Skeletal muscle tissue (tissue), 4 donors: ENCODE data around the gene CUZD1. TPM values are rescaled to one million over a fixed set of nuclear protein-coding genes. Genes with fewer than 3 reads are reported as not detected.

Source experiments
- H3K27ac ChIP-seq: one replicate; pipeline ENCODE4 v1.7.0; 2013; ENCODE audit warnings: mild to moderate bottlenecking, low read depth, low read length, inconsistent platforms
- H3K27me3 ChIP-seq, 3 donors: one replicate each; pipeline ENCODE4 v1.7.0; 2013; ENCODE audit warnings: low read length in 3 of 3; ENCODE audit not compliant: control insufficient read depth in 3 of 3, insufficient read depth in 3 of 3
- H3K36me3 ChIP-seq, 3 donors: one replicate each; pipeline ENCODE4 v1.7.0; 2013; ENCODE audit warnings: low read length in 3 of 3; ENCODE audit not compliant: control insufficient read depth in 3 of 3, insufficient read depth in 3 of 3
- H3K4me1 ChIP-seq, 3 donors: one replicate each; pipeline ENCODE4 v1.7.0; 2013; ENCODE audit warnings: low read length in 3 of 3, mild to moderate bottlenecking in 3 of 3; ENCODE audit not compliant: control insufficient read depth in 3 of 3, insufficient read depth in 3 of 3
- H3K4me3 ChIP-seq, 3 donors: one replicate each; pipeline ENCODE4 v1.7.0; 2013; ENCODE audit warnings: low read length in 3 of 3
- H3K9ac ChIP-seq, 3 donors: one replicate each; pipeline ENCODE4 v1.7.0; 2013; ENCODE audit warnings: low read length in 3 of 3, mild to moderate bottlenecking in 3 of 3, moderate library complexity in 2 of 3, low read depth in 1 of 3
- H3K9me3 ChIP-seq, 3 donors: one replicate each; pipeline ENCODE4 v1.7.0; 2013; ENCODE audit warnings: low read length in 3 of 3; ENCODE audit not compliant: control insufficient read depth in 3 of 3
- total RNA-seq: library from RNA; depleted of rRNA; stranded (reverse); fragments of >200 nt; gene quantifications from one replicate; pipeline ENCODE4 v1.2.3, GENCODE V29; 2014
- donor health status: Osteomylitis.

Gene CUZD1, protein sequence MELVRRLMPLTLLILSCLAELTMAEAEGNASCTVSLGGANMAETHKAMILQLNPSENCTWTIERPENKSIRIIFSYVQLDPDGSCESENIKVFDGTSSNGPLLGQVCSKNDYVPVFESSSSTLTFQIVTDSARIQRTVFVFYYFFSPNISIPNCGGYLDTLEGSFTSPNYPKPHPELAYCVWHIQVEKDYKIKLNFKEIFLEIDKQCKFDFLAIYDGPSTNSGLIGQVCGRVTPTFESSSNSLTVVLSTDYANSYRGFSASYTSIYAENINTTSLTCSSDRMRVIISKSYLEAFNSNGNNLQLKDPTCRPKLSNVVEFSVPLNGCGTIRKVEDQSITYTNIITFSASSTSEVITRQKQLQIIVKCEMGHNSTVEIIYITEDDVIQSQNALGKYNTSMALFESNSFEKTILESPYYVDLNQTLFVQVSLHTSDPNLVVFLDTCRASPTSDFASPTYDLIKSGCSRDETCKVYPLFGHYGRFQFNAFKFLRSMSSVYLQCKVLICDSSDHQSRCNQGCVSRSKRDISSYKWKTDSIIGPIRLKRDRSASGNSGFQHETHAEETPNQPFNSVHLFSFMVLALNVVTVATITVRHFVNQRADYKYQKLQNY
- 0.52 TPM for total RNA-seq

DNA sequence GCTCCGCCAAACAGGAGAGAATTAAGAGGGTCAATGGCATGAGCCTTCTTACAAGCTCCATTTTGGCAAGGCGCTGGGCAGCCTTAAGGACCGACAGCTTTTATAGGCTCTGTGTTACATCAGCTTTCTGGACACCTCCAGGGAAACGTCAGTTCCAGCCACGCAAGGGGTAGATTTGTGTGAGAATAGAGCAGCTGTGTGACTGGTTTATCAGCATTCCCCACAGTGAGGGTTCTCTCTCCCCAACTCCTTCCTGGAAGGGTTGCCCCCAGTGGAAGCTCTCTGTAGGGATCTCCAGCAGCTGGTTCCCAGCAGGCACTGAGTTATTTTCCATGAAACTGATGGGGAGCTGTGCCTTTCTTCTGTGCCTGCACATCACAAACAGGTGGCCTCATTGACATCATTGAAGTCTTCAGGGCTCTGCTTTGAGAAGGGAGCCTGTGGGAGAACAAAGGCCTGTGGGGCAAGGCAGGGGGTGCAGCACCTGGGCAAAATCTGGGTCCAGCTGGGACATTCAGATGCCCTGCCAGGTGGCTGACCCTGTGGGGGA is at the start of gene CUZD1:
Gene CUZD1 (minus strand): TSS at position 75 of the 550 bp plus-strand sequence. CDS start 14 bp downstream, at position 61.
- Histone ChIP-seq H3K4me3 (no peak within 1 kb of the TSS), H3K27ac (no peak within 1 kb of the TSS), H3K27me3 (no peaks in the 10 kb centered on the region), H3K9me3 (no peaks in the 10 kb centered on the region), H3K9ac (no peak within 1 kb of the TSS), H3K4me1 (peaks cover 0 to 6% (median 3%) of the 10 kb centered on the region in 3 donors), H3K36me3 (no peaks in the 10 kb centered on the region)

DNA sequence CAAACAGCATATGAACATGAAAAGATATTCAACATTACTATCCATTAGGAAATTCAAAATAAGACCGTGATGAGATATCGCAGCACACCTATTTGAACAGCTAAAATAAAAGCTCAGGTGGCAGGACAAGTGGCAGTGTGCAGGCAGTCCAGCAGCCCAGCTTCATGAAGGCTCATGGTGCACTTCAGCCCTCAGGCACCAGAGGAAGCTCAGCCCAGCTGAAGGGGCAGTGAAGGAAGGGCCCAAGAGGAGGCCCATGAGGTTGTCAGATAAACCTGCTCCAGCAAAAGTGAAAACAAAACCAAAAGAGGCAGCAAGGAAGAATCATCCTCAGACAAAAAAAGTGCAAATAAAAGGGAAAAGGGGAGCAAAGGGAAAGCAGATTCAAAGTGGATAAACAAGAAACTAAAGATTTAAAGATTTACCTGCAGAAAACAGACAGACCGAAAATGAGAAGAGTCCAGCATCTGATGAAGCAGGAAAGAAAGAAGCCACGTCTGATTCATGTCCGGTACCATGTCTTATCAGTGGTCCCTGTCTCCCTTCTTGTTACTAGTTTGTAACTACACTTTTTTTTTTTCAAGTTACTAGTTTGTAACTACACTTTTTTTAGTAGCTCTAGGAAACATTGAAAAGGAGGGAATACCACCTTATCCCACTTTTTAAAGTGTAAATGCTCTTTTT is 48.7 kb upstream of the CUZD1 start:
- no peak overlapping the region for H3K9ac ChIP-seq

DNA sequence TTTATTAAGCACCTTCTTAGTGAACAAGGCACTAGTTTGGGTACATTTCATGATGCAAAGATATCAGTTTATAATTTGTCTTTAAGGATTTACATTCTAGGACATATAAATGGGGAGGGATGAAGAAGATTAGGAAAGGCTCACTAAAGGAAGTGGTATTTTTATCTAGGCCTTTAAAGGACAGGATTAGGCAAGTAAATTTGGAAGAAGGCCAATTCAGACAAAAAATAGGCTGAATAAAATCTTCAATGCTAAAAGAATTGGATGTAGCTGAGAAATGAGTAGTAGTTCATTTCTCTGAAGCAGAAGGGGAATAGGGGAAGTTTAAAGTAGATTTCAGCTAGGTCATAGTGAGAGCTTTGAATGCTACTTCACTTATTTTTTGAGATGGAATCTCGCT is 38.5 kb upstream of the CUZD1 start:
- Histone ChIP-seq H3K9me3 (no peaks in the 10 kb centered on the region), H3K27ac (no peak overlapping the region), H3K9ac (no peak overlapping the region), H3K27me3 (peaks cover 0 to 8% (median 6%) of the 10 kb centered on the region in 3 donors), H3K4me1 (peaks cover 5 to 6% (median 5%) of the 10 kb centered on the region in 3 donors), H3K36me3 (no peaks in the 10 kb centered on the region), H3K4me3 (no peak overlapping the region)

More for the DNA sequence above, 48.7 kb upstream of the CUZD1 start:
- Histone ChIP-seq H3K36me3 (no peaks in the 10 kb centered on the region), H3K27me3 (peaks cover 0 to 2% (median 0%) of the 10 kb centered on the region in 3 donors), H3K27ac (no peak overlapping the region), H3K4me3 (no peak overlapping the region), H3K9me3 (no peaks in the 10 kb centered on the region), H3K4me1 (no peaks in the 10 kb centered on the region)

DNA sequence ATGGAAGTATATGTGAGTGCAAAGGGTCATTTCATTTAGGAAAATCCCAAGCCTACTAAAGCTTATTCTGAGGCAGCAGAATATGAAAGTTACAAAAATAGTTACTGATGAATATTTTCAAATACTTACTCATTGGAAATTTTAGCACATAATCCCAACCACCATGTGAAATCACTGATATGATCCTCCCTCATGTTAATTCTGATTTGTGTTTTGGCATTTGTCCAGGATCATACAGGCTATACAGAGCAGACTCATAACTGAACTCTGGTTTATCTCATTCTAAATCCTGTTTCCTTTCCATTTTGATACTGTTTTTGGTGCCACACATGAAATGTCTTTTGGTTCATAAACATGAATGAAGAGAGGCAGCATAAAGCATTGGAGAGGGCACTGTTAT is 37.1 kb upstream of the CUZD1 start:
- no peaks in the 10 kb centered on the region for H3K36me3 ChIP-seq
- H3K4me1 ChIP-seq: peaks cover 7 to 10% (median 10%) of the 10 kb centered on the region in 3 donors
- H3K9me3 ChIP-seq: no peaks in the 10 kb centered on the region
- peaks cover 0 to 11% (median 9%) of the 10 kb centered on the region in 3 donors for H3K27me3 ChIP-seq
- H3K9ac ChIP-seq: no peak overlapping the region
- H3K4me3 ChIP-seq: no peak overlapping the region
- no peak overlapping the region for H3K27ac ChIP-seq

DNA sequence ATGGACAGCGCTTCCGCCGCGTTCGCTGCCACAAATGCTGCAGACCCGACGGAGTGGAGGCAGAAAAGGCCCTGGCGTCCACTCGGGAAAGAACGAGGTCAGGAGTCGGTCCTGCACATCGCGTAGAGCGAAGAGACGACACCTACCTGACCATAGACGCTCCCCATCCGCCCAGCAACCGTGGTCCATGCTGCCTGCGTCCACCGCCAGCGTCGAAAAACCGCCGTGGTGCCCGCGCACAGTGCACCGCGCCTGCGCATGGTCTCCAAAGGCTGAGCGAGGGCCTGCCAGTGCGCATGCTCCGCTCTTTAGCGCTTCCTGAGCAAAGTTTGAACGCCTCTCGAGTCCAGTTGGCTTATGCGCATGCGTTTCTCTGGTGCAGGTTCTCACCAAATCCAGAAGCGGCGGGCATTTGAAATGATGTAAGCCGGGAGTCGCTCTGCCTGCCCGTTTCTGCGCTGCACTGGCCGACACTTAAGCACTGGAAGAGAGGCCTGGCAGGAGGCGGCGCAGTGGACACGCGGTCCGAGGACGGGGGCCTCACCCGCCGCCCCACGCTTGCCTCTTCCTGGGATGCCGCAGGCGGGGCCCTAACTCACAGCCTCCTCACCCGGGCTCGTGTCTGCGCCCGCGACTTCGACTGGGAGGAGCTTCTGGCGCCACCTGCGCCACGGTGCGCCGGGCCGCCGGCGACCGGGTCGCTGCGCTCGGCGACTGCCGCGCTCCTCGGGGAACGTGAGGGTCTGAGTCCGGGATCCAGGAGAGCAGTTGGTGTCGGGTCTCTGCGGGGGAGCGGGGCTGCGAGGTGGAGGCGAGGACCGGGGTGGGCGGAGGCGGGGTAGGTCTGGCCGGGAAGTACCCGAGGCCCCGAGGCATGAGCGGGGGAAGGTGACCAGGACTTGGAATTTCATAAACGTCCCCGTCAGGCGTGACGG is 33.9 kb upstream of the CUZD1 start, which contains the start of gene FAM24B:
Gene FAM24B (minus strand): TSS at position 243 of the 935 bp plus-strand sequence. CDS start 29,066 bp downstream, outside the sequence.
- peaks cover 0 to 11% (median 9%) of the 10 kb centered on the region in 3 donors for H3K27me3 ChIP-seq
- H3K36me3 ChIP-seq: no peaks in the 10 kb centered on the region
- peak within 1 kb of the TSS; percentile 80 to 84 (median 81) for H3K4me3 ChIP-seq
- H3K9me3 ChIP-seq: no peaks in the 10 kb centered on the region
- no peak within 1 kb of the TSS for H3K27ac ChIP-seq
- H3K4me1 ChIP-seq: peaks cover 7 to 10% (median 10%) of the 10 kb centered on the region in 3 donors
- peak within 1 kb of the TSS; percentile 46 to 64 (median 61) for H3K9ac ChIP-seq

DNA sequence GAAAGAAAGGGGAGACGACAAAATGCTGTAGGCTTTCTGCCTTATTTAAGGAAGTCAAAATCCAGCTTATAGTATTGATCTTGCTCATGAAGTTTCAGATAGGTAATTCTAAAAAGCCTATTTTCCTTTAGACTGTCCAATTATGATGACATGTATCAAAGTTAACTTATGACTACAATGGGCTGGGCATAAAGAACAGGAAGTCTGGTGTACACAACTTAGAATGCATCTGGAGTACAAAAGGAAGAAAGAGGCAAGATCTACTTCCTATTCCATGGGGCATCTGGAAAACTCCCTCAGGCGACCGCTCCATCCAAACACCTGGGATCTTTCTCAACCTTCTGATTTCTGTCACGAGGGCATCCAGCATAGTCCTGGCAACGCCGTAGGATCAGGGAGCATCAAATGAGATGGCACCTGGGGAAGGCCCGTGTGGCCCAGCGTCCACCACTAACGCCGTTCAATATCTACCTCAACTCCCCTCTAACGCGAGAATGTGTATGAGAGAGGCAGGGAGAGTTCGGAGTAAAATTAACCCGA is 33.2 kb upstream of the CUZD1 start:
- Histone ChIP-seq H3K9ac (peak overlapping the region; percentile 46 to 64 (median 61)), H3K4me1 (peaks cover 7 to 10% (median 10%) of the 10 kb centered on the region in 3 donors), H3K4me3 (peak overlapping the region; percentile 80 to 84 (median 81)), H3K27ac (no peak overlapping the region), H3K9me3 (no peaks in the 10 kb centered on the region), H3K36me3 (no peaks in the 10 kb centered on the region), H3K27me3 (peaks cover 0 to 11% (median 9%) of the 10 kb centered on the region in 3 donors)

DNA sequence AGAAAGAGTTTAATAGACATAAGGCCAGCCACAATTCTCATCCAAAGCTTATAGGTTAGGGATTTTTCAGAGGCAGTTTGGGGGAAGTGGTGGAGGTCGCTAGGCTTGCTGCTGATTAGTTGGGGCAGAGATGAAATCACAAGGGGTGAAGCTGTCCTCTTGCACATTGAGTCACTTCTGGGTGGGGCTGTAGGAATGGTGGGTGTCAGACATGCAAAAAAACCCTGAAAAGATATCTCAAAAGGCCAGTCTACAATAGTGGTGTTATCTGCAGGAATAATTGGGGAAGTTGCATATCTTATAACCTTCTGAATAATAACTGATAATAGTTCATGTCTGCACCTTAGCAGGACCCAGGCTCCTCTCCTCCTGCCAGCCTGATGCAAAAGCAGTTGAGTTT is 31.6 kb upstream of the CUZD1 start:
- Histone ChIP-seq H3K4me1 (peaks cover 7 to 10% (median 10%) of the 10 kb centered on the region in 3 donors), H3K27me3 (peaks cover 0 to 11% (median 9%) of the 10 kb centered on the region in 3 donors), H3K9me3 (no peaks in the 10 kb centered on the region), H3K9ac (no peak overlapping the region), H3K4me3 (no peak overlapping the region), H3K27ac (no peak overlapping the region), H3K36me3 (no peaks in the 10 kb centered on the region)

DNA sequence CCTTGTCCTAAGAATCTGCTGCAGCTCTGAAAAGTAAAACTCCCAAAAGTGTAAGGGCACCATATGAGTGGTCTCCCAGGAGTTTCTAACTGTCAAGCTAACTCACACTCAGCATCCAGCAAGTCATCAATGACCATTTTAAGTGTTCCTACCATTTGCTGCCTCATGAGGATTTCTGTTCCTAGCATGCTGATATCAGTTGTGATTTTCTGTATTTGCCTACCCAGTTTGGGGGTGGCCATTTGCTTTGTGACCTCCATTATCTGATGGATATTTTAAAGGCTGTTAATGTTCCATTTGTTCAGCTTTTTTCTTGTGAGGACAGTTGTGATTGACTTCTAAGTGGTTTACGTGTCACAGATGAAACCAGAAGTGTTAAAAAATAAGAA is 30.8 kb upstream of the CUZD1 start:
- Histone ChIP-seq H3K36me3 (no peaks in the 10 kb centered on the region), H3K4me1 (peaks cover 7 to 10% (median 10%) of the 10 kb centered on the region in 3 donors), H3K9me3 (no peaks in the 10 kb centered on the region), H3K9ac (no peak overlapping the region), H3K27me3 (peaks cover 0 to 11% (median 9%) of the 10 kb centered on the region in 3 donors), H3K27ac (no peak overlapping the region), H3K4me3 (no peak overlapping the region)
